Thoracic aorta (tissue), 2 donors: ENCODE data around the gene MYT1. TPM values are rescaled to one million over a fixed set of nuclear protein-coding genes. Genes with fewer than 3 reads are reported as not detected.

Experiments used
- ATAC-seq: fragments of 150-250 bp; one replicate; pipeline ENCODE4 v1.8.0; 2017; ENCODE audit warnings: low read depth; ENCODE audit not compliant: insufficient number of reproducible peaks, low FRiP score
- DNase-seq: peaks from one replicate; pipeline ENCODE4 v3.0.0-alpha.2; 2020; ENCODE audit warnings: low spot score
- H3K27ac ChIP-seq, 2 donors: fragments of 200-600 bp; sonication (generic); 1 replicate in 1 of 2; 2 replicates in 1 of 2; pipeline ENCODE4 v1.5.1; 2016; ENCODE audit warnings: mild to moderate bottlenecking in 2 of 2, moderate library complexity in 2 of 2
- H3K27me3 ChIP-seq: fragments of 200-600 bp; sonication (generic); replicated peaks from 2 replicates; pipeline ENCODE4 v1.6.0; 2016; ENCODE audit warnings: mild to moderate bottlenecking; ENCODE audit not compliant: insufficient read depth
- H3K36me3 ChIP-seq: fragments of 200-600 bp; sonication (generic); one replicate; pipeline ENCODE4 v1.5.1; 2016
- H3K4me1 ChIP-seq, 2 donors: fragments of 200-600 bp; sonication (generic); 1 replicate in 1 of 2; 2 replicates in 1 of 2; pipeline versions ENCODE4 v1.5.1 to v1.6.0; 2016; ENCODE audit warnings: low read depth in 2 of 2, mild to moderate bottlenecking in 1 of 2; ENCODE audit not compliant: control insufficient read depth in 1 of 2
- H3K4me3 ChIP-seq: fragments of 200-600 bp; sonication (generic); 2 replicates; pipeline ENCODE4 v1.5.1; 2016; ENCODE audit warnings: mild to moderate bottlenecking
- H3K9me3 ChIP-seq: fragments of 200-600 bp; sonication (generic); 2 replicates; pipeline ENCODE4 v1.5.1; 2016
- CTCF ChIP-seq: fragments of 200-600 bp; sonication (generic); IDR thresholded peaks from one replicate; pipeline ENCODE4 v1.5.1; 2019; ENCODE audit warnings: antibody characterized with exemption
- total RNA-seq, 2 donors: library from RNA; depleted of rRNA; stranded (reverse); fragments of >200 nt; gene quantifications; one replicate each; pipeline versions ENCODE4 v1.1.0 to v1.2.3, GENCODE V29; 2016

Gene MYT1
- total RNA-seq, 2 donors from 2014 or later, result not detected

GRCh38 chr20:64142590-64142989 lies 21.7 kb upstream of the MYT1 start:
- no peak for ATAC-seq
- Histone ChIP-seq H3K27me3 (no peaks in the 10 kb centered on the region), H3K9me3 (peaks cover 5% of the 10 kb centered on the region), H3K36me3 (no peaks in the 10 kb centered on the region), H3K4me1 (no peaks in the 10 kb centered on the region), H3K4me3 (no peak overlapping the region), H3K27ac (no peak overlapping the region)
- TF ChIP-seq CTCF, result no peak
- DNase-seq, result no peak

GRCh38 chr20:64143018-64143801 lies 21.0 kb upstream of the MYT1 start:
- H3K4me3 ChIP-seq, result no peak overlapping the region
- DNase-seq, result no peak
- H3K4me1 ChIP-seq, result no peaks in the 10 kb centered on the region
- no peak overlapping the region for H3K27ac ChIP-seq
- TF ChIP-seq CTCF, result no peak
- H3K36me3 ChIP-seq, result no peaks in the 10 kb centered on the region
- H3K9me3 ChIP-seq, result peaks cover 5% of the 10 kb centered on the region
- no peak for ATAC-seq
- H3K27me3 ChIP-seq, result no peaks in the 10 kb centered on the region

GRCh38 chr20:64144144-64144912 lies 19.9 kb upstream of the MYT1 start:
- Histone ChIP-seq H3K9me3 (peaks cover 5% of the 10 kb centered on the region), H3K4me3 (no peak overlapping the region), H3K36me3 (no peaks in the 10 kb centered on the region), H3K27ac (no peak overlapping the region), H3K4me1 (no peaks in the 10 kb centered on the region), H3K27me3 (no peaks in the 10 kb centered on the region)
- ATAC-seq (no peak), DNase-seq (no peak)
- no peak for TF ChIP-seq CTCF

GRCh38 chr20:64145458-64146300 lies 18.6 kb upstream of the MYT1 start:
- no peak for TF ChIP-seq CTCF
- no peak for ATAC-seq
- Histone ChIP-seq H3K9me3 (peaks cover 5% of the 10 kb centered on the region), H3K27ac (no peak overlapping the region), H3K36me3 (no peaks in the 10 kb centered on the region), H3K4me3 (no peak overlapping the region), H3K4me1 (no peaks in the 10 kb centered on the region), H3K27me3 (no peaks in the 10 kb centered on the region)
- DNase-seq, result no peak
